Limb (tissue), 2 donors: ENCODE measurements around the gene COPG2.
"Not testable (repeated sequence)": the region's sequence is repeated elsewhere in the genome, so short reads cannot be mapped to it uniquely, and the experiment has no call there.

ENCODE experiments used
- DNase-seq, 2 donors: peaks; one replicate each; pipeline ENCODE4 v3.0.0-alpha.2; 2016; ENCODE audit errors: extremely low spot score in 2 of 2

Gene COPG2

GRCh38 chr7:130650611-130651120, 17.9 kb downstream of the COPG2 start:
- DNase-seq, result peak in 1 of 2 donors; percentile 9

DNA sequence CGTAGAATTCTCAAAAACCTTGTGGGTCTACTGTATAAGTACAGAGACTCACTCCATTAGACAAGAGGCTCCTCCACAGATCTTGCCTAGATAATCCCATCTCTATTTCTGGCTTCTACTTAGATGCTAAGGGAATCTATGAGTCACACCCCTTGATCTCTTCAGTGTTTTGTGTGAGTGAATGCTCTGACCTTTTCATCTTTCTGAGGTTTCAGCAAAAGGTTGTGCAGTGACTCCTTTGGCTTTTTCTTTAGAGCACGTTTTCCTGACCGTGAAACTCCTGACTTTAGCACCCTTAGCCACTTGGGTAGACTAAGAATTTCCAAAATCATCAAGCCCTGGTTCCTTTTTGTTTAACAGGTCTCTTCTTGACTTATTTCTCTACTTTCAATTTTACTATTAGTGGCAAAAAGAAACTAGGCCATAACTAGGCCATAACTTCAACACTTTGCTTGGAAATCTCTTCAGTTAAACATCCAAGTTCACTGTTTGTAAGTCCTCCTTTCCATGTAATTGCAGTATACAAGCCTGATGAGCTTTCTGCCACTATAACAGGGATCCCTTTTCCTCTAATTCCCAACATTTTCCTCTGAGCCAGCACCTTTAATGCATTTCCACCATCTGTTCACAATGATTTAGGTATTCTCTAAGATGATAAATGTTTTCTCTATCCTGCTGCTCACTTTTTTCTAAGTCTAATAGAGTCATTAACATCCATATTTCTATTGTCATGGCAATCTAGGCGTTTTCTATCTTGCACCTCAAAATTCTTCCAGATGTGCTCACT, 19.4 kb downstream of the COPG2 start:
- DNase-seq, result no peak

DNA sequence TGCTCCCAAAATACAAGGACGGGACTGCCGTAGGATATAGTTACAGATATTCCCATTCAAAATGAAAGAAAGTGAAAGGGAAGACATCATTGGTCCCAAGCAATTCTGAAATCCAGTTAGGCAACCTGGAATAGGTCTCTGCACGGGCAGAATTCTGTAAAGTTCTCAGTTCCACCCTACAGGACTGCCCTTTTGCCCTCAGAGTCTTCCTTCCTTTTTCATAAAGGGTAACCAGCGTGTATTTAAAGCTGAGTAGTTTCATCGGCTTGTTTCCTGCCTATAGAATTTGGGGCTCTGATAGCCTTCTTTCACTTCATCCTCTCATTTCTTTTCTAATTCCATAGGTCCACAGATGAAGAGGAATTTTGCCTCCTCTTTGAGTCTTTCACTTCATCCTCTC, 20.0 kb downstream of the COPG2 start:
- no peak for DNase-seq

- DNase-seq, result no peak
Measured at GRCh38 chr7:130642383-130642782, 26.2 kb downstream of the COPG2 start.

- no peak for DNase-seq
Measured at GRCh38 chr7:130641497-130641896, 27.1 kb downstream of the COPG2 start.

DNA sequence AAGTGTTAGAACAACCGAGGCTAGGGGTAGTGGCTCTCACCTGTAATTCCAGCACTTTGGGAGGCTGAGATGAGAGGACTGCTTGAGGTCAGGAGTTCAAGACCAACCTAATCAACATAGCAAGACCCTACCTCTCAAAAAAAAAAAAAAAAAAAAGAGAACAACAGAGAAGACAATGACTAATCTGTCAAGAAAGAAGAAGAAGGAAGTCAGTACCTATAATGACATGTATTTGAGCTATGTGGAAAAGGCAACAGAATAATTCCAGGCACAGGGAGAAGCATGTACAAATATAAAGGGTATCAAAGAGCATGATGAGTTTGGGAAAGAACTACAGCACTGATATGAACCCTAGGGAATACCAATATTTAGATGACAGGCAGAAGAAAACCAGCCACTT, 27.5 kb downstream of the COPG2 start:
- no peak for DNase-seq

DNA sequence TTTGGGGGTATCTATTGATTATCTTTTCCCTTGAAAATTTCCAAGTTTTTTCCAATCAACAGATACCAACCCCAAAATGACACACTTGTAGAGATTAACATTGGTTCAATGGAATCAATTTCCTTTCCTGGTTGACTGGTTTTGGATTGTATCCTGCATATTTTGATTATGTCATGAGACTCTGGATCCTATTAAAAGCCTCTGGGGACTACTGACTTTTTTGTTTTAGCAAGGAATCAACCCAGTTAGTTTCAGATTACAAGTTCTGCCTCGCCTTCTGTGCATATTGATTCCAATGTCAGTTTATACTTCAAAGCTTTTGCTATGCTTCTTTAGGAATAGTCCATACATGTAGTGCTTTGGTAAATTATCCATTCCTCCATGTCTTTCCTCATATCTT, 29.2 kb downstream of the COPG2 start:
- DNase-seq, result no peak

- DNase-seq, result no peak
Measured at GRCh38 chr7:130632111-130632510, 36.4 kb downstream of the COPG2 start.

DNA sequence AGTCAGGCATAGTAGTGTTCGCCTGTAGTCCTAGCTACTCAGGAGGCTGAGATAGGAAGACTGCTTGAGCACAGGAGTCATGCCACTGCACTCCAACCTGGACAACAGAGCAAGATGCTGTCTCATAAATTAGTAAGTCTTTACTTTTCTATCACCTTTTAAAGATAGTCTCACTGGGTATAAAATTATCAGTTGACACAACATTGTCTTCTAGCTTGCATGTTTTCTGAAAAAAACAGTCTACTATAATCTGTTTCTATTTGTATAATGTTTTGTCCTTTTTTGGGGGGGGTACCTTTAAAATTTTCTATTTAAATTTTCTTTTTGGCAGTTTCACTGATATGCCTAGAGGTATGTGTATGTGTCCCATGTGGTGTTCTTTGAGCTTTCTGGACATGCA, 39.6 kb downstream of the COPG2 start:
- no peak for DNase-seq

- no peak for DNase-seq
Measured at GRCh38 chr7:130627775-130628174, 40.8 kb downstream of the COPG2 start.

GRCh38 chr7:130622866-130623265, 45.7 kb downstream of the COPG2 start:
- no peak for DNase-seq

- DNase-seq, result no peak
Measured at GRCh38 chr7:130615583-130615982, 53.0 kb downstream of the COPG2 start.

GRCh38 chr7:130614449-130614848, 54.1 kb downstream of the COPG2 start:
- DNase-seq, result no peak

DNA sequence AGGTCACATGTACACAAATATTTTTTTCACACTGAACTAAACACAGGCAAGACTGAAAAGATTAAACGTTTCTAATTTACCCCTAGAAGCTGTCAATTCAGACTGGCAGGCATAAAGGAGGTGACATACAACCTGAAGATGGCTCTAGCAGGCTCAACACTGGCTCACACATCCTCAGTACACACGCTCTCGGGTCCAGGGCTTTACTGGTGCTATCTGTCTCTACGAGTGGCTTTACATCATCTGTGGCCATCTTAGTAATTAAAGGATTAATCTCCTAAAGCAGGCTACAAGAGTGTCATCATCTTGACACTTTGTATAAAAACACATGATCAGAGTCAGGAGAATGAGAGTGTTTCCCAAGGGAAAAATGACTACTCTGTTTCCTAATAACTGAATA, 57.3 kb downstream of the COPG2 start:
- no peak for DNase-seq

DNA sequence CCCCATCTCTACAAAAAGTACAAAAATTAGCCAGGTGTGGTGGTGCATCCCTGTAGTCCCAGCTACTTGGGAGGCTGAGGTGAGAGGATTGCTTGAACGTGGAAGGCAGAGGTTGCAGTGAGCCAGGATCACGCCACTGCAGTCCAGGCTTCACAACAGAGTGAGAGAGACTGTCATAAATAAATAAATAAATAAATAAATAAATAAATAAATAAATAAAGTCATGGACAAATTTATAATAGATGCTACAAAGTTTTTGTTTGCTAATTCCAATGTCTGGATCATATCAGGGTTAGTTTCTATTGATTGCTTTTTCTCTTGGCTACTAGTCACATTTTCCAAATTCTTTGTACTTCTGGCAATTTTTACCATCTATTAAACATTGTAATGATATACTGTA, 61.5 kb downstream of the COPG2 start:
- DNase-seq, result not testable (repeated sequence)

- no peak for DNase-seq
Measured at GRCh38 chr7:130606161-130606560, 62.4 kb downstream of the COPG2 start.

- no peak for DNase-seq
Measured at GRCh38 chr7:130598056-130598455, 70.5 kb downstream of the COPG2 start.

- DNase-seq, result no peak
Measured at GRCh38 chr7:130595986-130596385, 72.6 kb downstream of the COPG2 start.

DNA sequence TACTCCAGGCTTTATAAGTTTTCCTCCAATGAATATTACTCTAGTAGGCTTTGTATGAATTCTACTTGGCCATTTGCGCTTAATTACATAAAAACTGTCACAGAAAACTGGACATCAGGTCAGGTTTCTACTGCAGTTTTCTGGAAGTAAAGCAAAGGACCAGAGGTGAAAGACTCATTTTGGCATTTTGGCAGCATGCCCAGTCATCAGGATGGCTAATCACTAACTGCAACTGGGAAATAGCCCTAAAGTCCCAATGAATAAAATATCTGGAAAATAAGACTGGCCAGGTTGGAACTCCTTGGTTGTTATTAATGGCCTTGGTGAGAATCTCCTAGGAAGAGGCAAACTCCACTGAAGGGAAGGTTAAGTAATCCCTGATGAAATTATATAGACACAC, 75.5 kb downstream of the COPG2 start:
- DNase-seq, result no peak

GRCh38 chr7:130591464-130591863, 77.1 kb downstream of the COPG2 start:
- DNase-seq, result not testable (repeated sequence)

- DNase-seq, result not testable (repeated sequence)
Measured at GRCh38 chr7:130585932-130586331, 82.6 kb downstream of the COPG2 start.

- not testable (repeated sequence) for DNase-seq
Measured at GRCh38 chr7:130575110-130575509, 93.4 kb downstream of the COPG2 start.

GRCh38 chr7:130570144-130570543, 98.4 kb downstream of the COPG2 start:
- DNase-seq, result not testable (repeated sequence)
